Ectodermal cell (in vitro differentiated cells): Measurements from ENCODE around the gene TAS1R3.
"Not testable (repeated sequence)": the region's sequence is repeated elsewhere in the genome, so short reads cannot be mapped to it uniquely, and the experiment has no call there.

Experiments used
- H3K27ac ChIP-seq: 2 replicates; pipeline ENCODE4 v1.7.0; 2013; ENCODE audit warnings: mild to moderate bottlenecking, low read depth, low read length; ENCODE audit not compliant: insufficient read depth, poor library complexity, severe bottlenecking
- H3K27me3 ChIP-seq: 2 replicates; pipeline ENCODE4 v1.7.0; 2013; ENCODE audit warnings: mild to moderate bottlenecking, low read length; ENCODE audit not compliant: insufficient read depth, control insufficient read depth, poor library complexity, severe bottlenecking
- H3K36me3 ChIP-seq: one replicate; pipeline ENCODE4 v1.7.0; 2013; ENCODE audit warnings: low read length; ENCODE audit not compliant: control insufficient read depth, insufficient read depth
- H3K4me1 ChIP-seq: one replicate; pipeline ENCODE4 v1.7.0; 2013; ENCODE audit warnings: low read length; ENCODE audit not compliant: control insufficient read depth, insufficient read depth
- H3K4me3 ChIP-seq: 2 replicates; pipeline ENCODE4 v1.7.0; 2013; ENCODE audit warnings: low read depth, low read length, control low read depth; ENCODE audit not compliant: insufficient read depth
- H3K9me3 ChIP-seq: 2 replicates; pipeline ENCODE4 v1.7.0; 2013; ENCODE audit warnings: mild to moderate bottlenecking, low read length, moderate library complexity; ENCODE audit not compliant: control insufficient read depth
- WGBS, 2 experiments: methylation state at CpG; one replicate each; pipeline ENCODE4 v1.1.7; 2013; ENCODE audit warnings: missing lambda C conversion rate in 2 of 2; 5-methylcytosine and 5-hydroxymethylcytosine counted together

The TAS1R3 gene

GRCh38 chr1:1364266-1364665 is 33.2 kb downstream of the TAS1R3 start:
- Histone ChIP-seq H3K27ac (no peak overlapping the region), H3K9me3 (peaks cover 6% of the 10 kb centered on the region), H3K27me3 (no peaks in the 10 kb centered on the region), H3K4me3 (no peak overlapping the region), H3K36me3 (no peaks in the 10 kb centered on the region), H3K4me1 (peaks cover 29% of the 10 kb centered on the region)
- 83 to 86% methylated on average over 14 of the region's 14 CpGs for WGBS, 2 experiments

GRCh38 chr1:1365875-1366698 is 35.0 kb downstream of the TAS1R3 start:
- no peaks in the 10 kb centered on the region for H3K27me3 ChIP-seq
- no peaks in the 10 kb centered on the region for H3K36me3 ChIP-seq
- H3K4me1 ChIP-seq: peaks cover 12% of the 10 kb centered on the region
- H3K4me3 ChIP-seq: no peak overlapping the region
- H3K27ac ChIP-seq: no peak overlapping the region
- 81 to 82% methylated on average over 10 of the region's 10 CpGs for WGBS, 2 experiments
- peaks cover 6% of the 10 kb centered on the region for H3K9me3 ChIP-seq

GRCh38 chr1:1366699-1367066 is 35.6 kb downstream of the TAS1R3 start:
- Histone ChIP-seq H3K4me1 (peaks cover 6% of the 10 kb centered on the region), H3K27ac (no peak overlapping the region), H3K4me3 (no peak overlapping the region), H3K9me3 (peaks cover 6% of the 10 kb centered on the region), H3K27me3 (no peaks in the 10 kb centered on the region), H3K36me3 (no peaks in the 10 kb centered on the region)
- 94 to 95% methylated on average over 3 of the region's 3 CpGs for WGBS, 2 experiments

GRCh38 chr1:1367315-1367714 is 36.2 kb downstream of the TAS1R3 start:
- no peaks in the 10 kb centered on the region for H3K27me3 ChIP-seq
- no peaks in the 10 kb centered on the region for H3K36me3 ChIP-seq
- no peak overlapping the region for H3K4me3 ChIP-seq
- no peaks in the 10 kb centered on the region for H3K4me1 ChIP-seq
- H3K9me3 ChIP-seq: peaks cover 6% of the 10 kb centered on the region
- 94% methylated on average over 5 of the region's 5 CpGs for WGBS, 2 experiments
- H3K27ac ChIP-seq: no peak overlapping the region

- 93 to 96% methylated on average over 14 of the region's 14 CpGs for WGBS, 2 experiments
- not testable (repeated sequence) for H3K9me3 ChIP-seq, H3K4me3 ChIP-seq, H3K4me1 ChIP-seq, H3K36me3 ChIP-seq, H3K27ac ChIP-seq, H3K27me3 ChIP-seq
These were observed 39.0 kb downstream of the TAS1R3 start for GRCh38 chr1:1370094-1370493.

- H3K9me3 ChIP-seq: peaks cover 6% of the 10 kb centered on the region
- no peaks in the 10 kb centered on the region for H3K27me3 ChIP-seq
- no peak overlapping the region for H3K27ac ChIP-seq
- 95 to 96% methylated on average over 16 of the region's 16 CpGs for WGBS, 2 experiments
- peaks cover 5% of the 10 kb centered on the region for H3K4me1 ChIP-seq
- no peak overlapping the region for H3K4me3 ChIP-seq
- peaks cover 4% of the 10 kb centered on the region for H3K36me3 ChIP-seq
These were observed 39.8 kb downstream of the TAS1R3 start for GRCh38 chr1:1370771-1371300.

- Histone ChIP-seq H3K9me3 (peaks cover 1% of the 10 kb centered on the region), H3K27me3 (no peaks in the 10 kb centered on the region), H3K4me3 (no peak overlapping the region), H3K27ac (no peak overlapping the region), H3K36me3 (peaks cover 4% of the 10 kb centered on the region), H3K4me1 (peaks cover 5% of the 10 kb centered on the region)
- 95 to 96% methylated on average over 12 of the region's 12 CpGs for WGBS, 2 experiments
These were observed 40.3 kb downstream of the TAS1R3 start for GRCh38 chr1:1371364-1371745.

- no peaks in the 10 kb centered on the region for H3K9me3 ChIP-seq
- no peak overlapping the region for H3K4me3 ChIP-seq
- H3K4me1 ChIP-seq: peaks cover 5% of the 10 kb centered on the region
- H3K27ac ChIP-seq: no peak overlapping the region
- no peaks in the 10 kb centered on the region for H3K27me3 ChIP-seq
- 63% methylated on average over 26 of the region's 26 CpGs for WGBS, 2 experiments
- H3K36me3 ChIP-seq: peaks cover 4% of the 10 kb centered on the region
These were observed 40.9 kb downstream of the TAS1R3 start for GRCh38 chr1:1371746-1372711.

GRCh38 chr1:1373051-1373814 is 42.2 kb downstream of the TAS1R3 start:
- Histone ChIP-seq H3K36me3 (peaks cover 4% of the 10 kb centered on the region), H3K4me3 (no peak overlapping the region), H3K27me3 (no peaks in the 10 kb centered on the region), H3K4me1 (peaks cover 5% of the 10 kb centered on the region), H3K9me3 (no peaks in the 10 kb centered on the region), H3K27ac (no peak overlapping the region)
- WGBS, 2 experiments: 94 to 96% methylated on average over 26 of the region's 26 CpGs
